HCT116 (cell line): ENCODE measurements around the gene CDHR3. TPM values are rescaled to one million over a fixed set of nuclear protein-coding genes. Genes with fewer than 3 reads are reported as not detected.

Source experiments
- ATAC-seq: fragments of 200-7000 bp; cut with Tn5 transposase; 2 replicates; pipeline ENCODE4 v1.9.1; 2020; ENCODE audit warnings: mild to moderate bottlenecking, moderate library complexity
- BruUV-seq: library from RNA; stranded (reverse); fragments of 400-500 nt; replicated peaks from 2 replicates; lab custom pipeline; 2021; lab: Mats Ljungman, UMichigan
- CTCF ChIA-PET: fragments of 300-600 bp; sonication (Branson Sonifier 250); formaldehyde crosslinking; loops from one replicate; lab custom pipeline; 2021; ENCODE audit warnings: antibody characterized with exemption; lab: Charles Lee
- POLR2A ChIA-PET: fragments of 300-600, 350-600 bp; sonication (Branson Sonifier 250); formaldehyde crosslinking; loops from one replicate; lab custom pipeline; 2021; ENCODE audit warnings: antibody characterized with exemption; lab: Charles Lee
- RAD21 ChIA-PET, 2 experiments: fragments of 300-600 bp; sonication (Branson Sonifier 250); formaldehyde crosslinking; loops; one replicate each; lab custom pipeline; 2023; ENCODE audit warnings: low total read pairs in 2 of 2; ENCODE audit not compliant: uncharacterized antibody in 2 of 2, unreplicated experiment in 2 of 2, low non-redundant PET in 1 of 2; lab: Charles Lee
- DNase-seq: peaks from one replicate; pipeline ENCODE4 v3.0.0-alpha.2; 2010; ENCODE audit warnings: low read depth, low spot score
- H2AFZ ChIP-seq: fragments of 200-600 bp; shearing (Covaris generic), sonication (generic); 2 replicates; pipeline ENCODE4 v1.6.1; 2017; ENCODE audit warnings: low read depth, mixed run types, mixed read lengths, antibody characterized with exemption, low read length; ENCODE audit not compliant: poor library complexity, severe bottlenecking
- H3K27ac ChIP-seq: 2 replicates; pipeline ENCODE4 v1.5.1; 2012; ENCODE audit warnings: low read depth, low read length
- H3K27me3 ChIP-seq: fragments of 200-600 bp; sonication (generic); 2 replicates; pipeline ENCODE4 v1.6.1; 2016; ENCODE audit warnings: mixed run types, low read length, mixed read lengths; ENCODE audit not compliant: insufficient read depth
- H3K36me3 ChIP-seq, 2 experiments: fragments of 200-500 bp in 1 of 2; fragments of 200-600 bp in 1 of 2; sonication (Bioruptor generic) in 1 of 2; sonication (generic) in 1 of 2; 2 replicates each; pipeline versions ENCODE4 v1.5.1 to v1.6.1; 2014 to 2016; ENCODE audit warnings: low read length in 2 of 2, inconsistent platforms in 1 of 2, mixed read lengths in 1 of 2, mixed run types in 1 of 2; ENCODE audit not compliant: insufficient read depth in 2 of 2, control insufficient read depth in 1 of 2
- H3K4me1 ChIP-seq, 2 experiments: fragments of 200-600 bp in 1 of 2; sonication (generic) in 1 of 2; 2 replicates each; pipeline versions ENCODE4 v1.5.1 to v1.6.1; 2012 to 2017; ENCODE audit warnings: low read length in 2 of 2, inconsistent platforms in 1 of 2, mild to moderate bottlenecking in 1 of 2, mixed read lengths in 1 of 2, mixed run types in 1 of 2, moderate library complexity in 1 of 2; ENCODE audit not compliant: insufficient read depth in 2 of 2, control insufficient read depth in 1 of 2
- H3K4me2 ChIP-seq: fragments of 200-600 bp; sonication (generic); 2 replicates; pipeline ENCODE4 v1.6.1; 2017; ENCODE audit warnings: mixed run types, low read length, mixed read lengths
- H3K4me3 ChIP-seq, 2 experiments: fragments of 200-600 bp in 1 of 2; sonication (generic) in 1 of 2; replicated peaks in 1 of 2; 2 replicates each; pipeline ENCODE4 v1.5.1; 2011 to 2016; ENCODE audit warnings: low read length in 2 of 2, control low read depth in 1 of 2, low read depth in 1 of 2, mild to moderate bottlenecking in 1 of 2, mixed read lengths in 1 of 2, mixed run types in 1 of 2
- H3K79me2 ChIP-seq: fragments of 200-600 bp; sonication (generic); 2 replicates; pipeline ENCODE4 v1.6.1; 2017; ENCODE audit warnings: mild to moderate bottlenecking, mixed run types, low read length, moderate library complexity, mixed read lengths; ENCODE audit not compliant: insufficient read depth
- H3K9ac ChIP-seq: fragments of 200-600 bp; sonication (generic); 2 replicates; pipeline ENCODE4 v1.6.1; 2016; ENCODE audit warnings: low read length, mixed read lengths
- H3K9me2 ChIP-seq: fragments of 200-600 bp; sonication (generic), shearing (Covaris generic); 2 replicates; pipeline ENCODE4 v1.6.1; 2017; ENCODE audit warnings: mixed run types, mild to moderate bottlenecking, moderate library complexity; ENCODE audit not compliant: insufficient read depth
- H3K9me3 ChIP-seq, 2 experiments: fragments of 200-500 bp in 1 of 2; fragments of 200-600 bp in 1 of 2; sonication (Bioruptor generic) in 1 of 2; sonication (generic) in 1 of 2; 2 replicates each; pipeline ENCODE4 v1.6.1; 2014 to 2017; ENCODE audit warnings: low read length in 2 of 2, mixed read lengths in 2 of 2, inconsistent platforms in 1 of 2, low read depth in 1 of 2, mild to moderate bottlenecking in 1 of 2, mixed run types in 1 of 2, moderate library complexity in 1 of 2; ENCODE audit not compliant: control insufficient read depth in 1 of 2, insufficient read depth in 1 of 2
- H4K20me1 ChIP-seq: fragments of 200-600 bp; sonication (generic), shearing (Covaris generic); 2 replicates; pipeline ENCODE4 v1.6.1; 2017; ENCODE audit warnings: mixed run types, mild to moderate bottlenecking, moderate library complexity; ENCODE audit not compliant: insufficient read depth
- CBX3 ChIP-seq: IDR thresholded peaks from 2 replicates; pipeline ENCODE4 v1.6.1; 2012; ENCODE audit warnings: low read depth
- POLR2AphosphoS5 ChIP-seq: IDR thresholded peaks from 2 replicates; pipeline ENCODE4 v1.6.1; 2011; ENCODE audit warnings: mild to moderate bottlenecking, low read depth, low read length, moderate library complexity
- RAD21 ChIP-seq: IDR thresholded peaks from 2 replicates; pipeline ENCODE4 v1.6.1; 2012; ENCODE audit warnings: low read depth, mild to moderate bottlenecking
- SP1 ChIP-seq: IDR thresholded peaks from 2 replicates; pipeline ENCODE4 v1.6.1; 2012; ENCODE audit warnings: low read depth
- SRF ChIP-seq: IDR thresholded peaks from 2 replicates; pipeline ENCODE4 v1.6.1; 2012; ENCODE audit warnings: low read depth
- YY1 ChIP-seq: IDR thresholded peaks from 2 replicates; pipeline ENCODE4 v1.6.1; 2011; ENCODE audit warnings: low read length, low read depth, moderate library complexity, mild to moderate bottlenecking; ENCODE audit not compliant: insufficient replicate concordance; ENCODE audit errors: extremely low read depth
- ZNF274 ChIP-seq: fragments of 200-500 bp; sonication (Bioruptor generic); IDR thresholded peaks from 2 replicates; pipeline ENCODE4 v1.6.1; 2014; ENCODE audit warnings: mild to moderate bottlenecking, low read depth, low read length, inconsistent platforms
- intact Hi-C: fragments of 100-400 bp; cut with micrococcal nuclease; formaldehyde crosslinking; loops from 2 replicates; pipeline ENCODE4 v1.10.0; 2022
- total RNA-seq: library from RNA; stranded (reverse); gene quantifications from one replicate; pipeline ENCODE4 v1.2.1, GENCODE V29; 2021; ENCODE audit not compliant: unreplicated experiment
- TF ChIP-seq, protein P1 (sequence below): IDR thresholded peaks from 2 replicates; pipeline ENCODE4 v1.6.1; 2012; ENCODE audit warnings: low read depth
- TF ChIP-seq, protein P2 (sequence below): IDR thresholded peaks from 2 replicates; pipeline ENCODE4 v1.6.1; 2012

The CDHR3 gene
- total RNA-seq, 1 experiment from 2014 or later: 5.5 TPM

DNA sequence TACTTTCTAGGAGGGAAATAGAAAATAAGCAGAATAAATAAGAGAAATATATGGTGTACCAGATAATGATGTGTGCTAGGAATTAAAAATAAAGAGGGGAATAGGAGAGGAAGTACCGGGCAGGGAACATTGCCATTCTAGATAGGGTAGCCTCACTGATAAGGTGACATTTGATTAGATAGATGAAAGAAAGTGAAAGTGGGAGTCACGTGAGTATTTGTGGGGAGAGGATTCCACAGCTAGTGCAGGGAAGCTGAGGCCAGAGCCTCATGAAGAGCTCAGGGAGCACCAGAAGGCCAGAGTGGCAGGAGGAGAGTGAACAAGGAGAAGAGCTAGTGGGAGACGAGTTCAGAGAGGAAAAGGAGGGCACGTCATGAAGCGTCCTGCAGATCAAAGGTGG lies 49.1 kb downstream of the CDHR3 start:
- Histone ChIP-seq H3K9me3 (no peaks in the 10 kb centered on the region), H3K79me2 (no peaks in the 10 kb centered on the region), H3K9me2 (no peaks in the 10 kb centered on the region), H3K4me2 (no peak overlapping the region), H3K4me1 (peaks cover 8 to 12% of the 10 kb centered on the region in 2 experiments; a peak in 3 of 4 replicates), H3K27ac (no peak overlapping the region), H3K9ac (no peak overlapping the region), H3K4me3 (no peak overlapping the region), H3K27me3 (no peaks in the 10 kb centered on the region), H2AFZ (no peak overlapping the region), H3K36me3 (no peaks in the 10 kb centered on the region), H4K20me1 (no peaks in the 10 kb centered on the region)
- RAD21 ChIA-PET: no interaction called here
- CTCF ChIA-PET: no interaction called here
- DNase-seq: no peak
- no peak for TF ChIP-seq SRF
- TF ChIP-seq SP1: no peak
- TF ChIP-seq, protein P1, sequence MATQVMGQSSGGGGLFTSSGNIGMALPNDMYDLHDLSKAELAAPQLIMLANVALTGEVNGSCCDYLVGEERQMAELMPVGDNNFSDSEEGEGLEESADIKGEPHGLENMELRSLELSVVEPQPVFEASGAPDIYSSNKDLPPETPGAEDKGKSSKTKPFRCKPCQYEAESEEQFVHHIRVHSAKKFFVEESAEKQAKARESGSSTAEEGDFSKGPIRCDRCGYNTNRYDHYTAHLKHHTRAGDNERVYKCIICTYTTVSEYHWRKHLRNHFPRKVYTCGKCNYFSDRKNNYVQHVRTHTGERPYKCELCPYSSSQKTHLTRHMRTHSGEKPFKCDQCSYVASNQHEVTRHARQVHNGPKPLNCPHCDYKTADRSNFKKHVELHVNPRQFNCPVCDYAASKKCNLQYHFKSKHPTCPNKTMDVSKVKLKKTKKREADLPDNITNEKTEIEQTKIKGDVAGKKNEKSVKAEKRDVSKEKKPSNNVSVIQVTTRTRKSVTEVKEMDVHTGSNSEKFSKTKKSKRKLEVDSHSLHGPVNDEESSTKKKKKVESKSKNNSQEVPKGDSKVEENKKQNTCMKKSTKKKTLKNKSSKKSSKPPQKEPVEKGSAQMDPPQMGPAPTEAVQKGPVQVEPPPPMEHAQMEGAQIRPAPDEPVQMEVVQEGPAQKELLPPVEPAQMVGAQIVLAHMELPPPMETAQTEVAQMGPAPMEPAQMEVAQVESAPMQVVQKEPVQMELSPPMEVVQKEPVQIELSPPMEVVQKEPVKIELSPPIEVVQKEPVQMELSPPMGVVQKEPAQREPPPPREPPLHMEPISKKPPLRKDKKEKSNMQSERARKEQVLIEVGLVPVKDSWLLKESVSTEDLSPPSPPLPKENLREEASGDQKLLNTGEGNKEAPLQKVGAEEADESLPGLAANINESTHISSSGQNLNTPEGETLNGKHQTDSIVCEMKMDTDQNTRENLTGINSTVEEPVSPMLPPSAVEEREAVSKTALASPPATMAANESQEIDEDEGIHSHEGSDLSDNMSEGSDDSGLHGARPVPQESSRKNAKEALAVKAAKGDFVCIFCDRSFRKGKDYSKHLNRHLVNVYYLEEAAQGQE: no peak
- TF ChIP-seq RAD21: no peak
- no peak for TF ChIP-seq CBX3
- no peak for TF ChIP-seq ZNF274
- TF ChIP-seq, protein P2, sequence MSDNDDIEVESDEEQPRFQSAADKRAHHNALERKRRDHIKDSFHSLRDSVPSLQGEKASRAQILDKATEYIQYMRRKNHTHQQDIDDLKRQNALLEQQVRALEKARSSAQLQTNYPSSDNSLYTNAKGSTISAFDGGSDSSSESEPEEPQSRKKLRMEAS: no peak
- no peak for TF ChIP-seq POLR2AphosphoS5
- no peak for TF ChIP-seq YY1
- ATAC-seq: no peak
- BruUV-seq: no TSS peak
- intact Hi-C loops: no loop called here
- POLR2A ChIA-PET: no interaction called here
